Measurements from ENCODE around the gene COX4I1.

The COX4I1 gene

GRCh38 chr16:85844169-85844481, 44.6 kb downstream of the COX4I1 start:
- DNase-seq, result no peak

- DNase-seq, result no peak
These were observed 45.3 kb downstream of the COX4I1 start for GRCh38 chr16:85844786-85845185.

- no peak for DNase-seq
These were observed 45.8 kb downstream of the COX4I1 start for GRCh38 chr16:85845266-85845665.

- no peak for DNase-seq
These were observed 47.0 kb downstream of the COX4I1 start for GRCh38 chr16:85846461-85846860.

- DNase-seq, result no peak
These were observed 47.5 kb downstream of the COX4I1 start for GRCh38 chr16:85847036-85847435.

GRCh38 chr16:85847681-85848601, 48.4 kb downstream of the COX4I1 start:
- DNase-seq, result no peak

- DNase-seq, result no peak
These were observed 49.5 kb downstream of the COX4I1 start for GRCh38 chr16:85848986-85849385.

GRCh38 chr16:85849388-85849787, 49.9 kb downstream of the COX4I1 start:
- DNase-seq, result no peak

- DNase-seq, result no peak
These were observed 50.9 kb downstream of the COX4I1 start for GRCh38 chr16:85850344-85850880.

- peak in 1 of 2 donors; percentile 12 for DNase-seq
These were observed 51.7 kb downstream of the COX4I1 start for GRCh38 chr16:85851034-85851785.

- peak in 1 of 2 donors; percentile 13 for DNase-seq
These were observed 54.4 kb downstream of the COX4I1 start for GRCh38 chr16:85853547-85854545.

- DNase-seq, result no peak
These were observed 55.4 kb downstream of the COX4I1 start for GRCh38 chr16:85854935-85855334.

- peak in 1 of 2 donors; percentile 15 for DNase-seq
These were observed 56.6 kb downstream of the COX4I1 start for GRCh38 chr16:85856079-85856478.

- peak in 1 of 2 donors; percentile 7 for DNase-seq
These were observed 57.1 kb downstream of the COX4I1 start for GRCh38 chr16:85856585-85856984.
